Tibial nerve (tissue), 4 donors: Measurements from ENCODE around the gene SORCS3.

ENCODE experiments used
- CTCF ChIP-seq, 5 experiments: fragments of 200-600 bp in 3 of 5; fragments of 450-650 bp in 2 of 5; sonication (generic) in 3 of 5; IDR thresholded peaks; one replicate each; pipeline ENCODE4 v1.5.1; 2016 to 2019; ENCODE audit warnings: antibody characterized with exemption in 5 of 5, mild to moderate bottlenecking in 3 of 5, moderate library complexity in 2 of 5
- EP300 ChIP-seq, 2 donors: sonication (generic); formaldehyde crosslinking; IDR thresholded peaks; one replicate each; pipeline ENCODE4 v1.6.1; 2017; ENCODE audit warnings: antibody characterized with exemption in 2 of 2, mild to moderate bottlenecking in 1 of 2
- POLR2A ChIP-seq, 2 donors: fragments of 450-650 bp; IDR thresholded peaks; one replicate each; pipeline ENCODE4 v1.6.1; 2017; ENCODE audit warnings: antibody characterized with exemption in 2 of 2, mild to moderate bottlenecking in 2 of 2, moderate library complexity in 2 of 2

DNA sequence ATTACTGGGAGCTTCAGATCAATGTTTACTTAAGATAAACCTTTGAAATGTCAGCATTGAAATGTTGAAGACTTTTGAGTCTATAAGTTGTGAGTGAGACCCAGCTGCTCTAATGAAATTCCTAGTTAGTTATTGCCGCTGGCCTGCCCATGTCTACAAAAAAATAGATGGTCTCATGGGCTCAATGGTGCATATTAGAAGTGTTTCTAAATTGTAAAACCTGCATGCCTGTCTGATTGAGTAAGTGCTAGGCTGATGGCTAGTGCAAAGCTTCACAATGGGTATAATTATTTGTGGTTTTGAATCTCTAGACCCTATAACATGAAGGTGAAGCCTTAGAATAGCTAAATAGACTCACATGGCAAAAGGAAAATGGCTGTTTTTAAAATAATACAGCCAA, 234.5 kb downstream of the SORCS3 start:
- no peak for TF ChIP-seq EP300 (IDR thresholded peaks at IDR 0.05)
- no peak for TF ChIP-seq CTCF (IDR thresholded peaks at IDR 0.05)
- TF ChIP-seq POLR2A (IDR thresholded peaks at IDR 0.05): no peak
